Lower leg skin (tissue), 4 donors: ENCODE measurements around the gene SNAPC1. TPM values are rescaled to one million over a fixed set of nuclear protein-coding genes. Genes with fewer than 3 reads are reported as not detected.

Source experiments
- DNase-seq, 2 donors: peaks; one replicate each; pipeline ENCODE4 v3.0.0-alpha.2; 2019; ENCODE audit warnings: low spot score in 2 of 2
- H3K4me3 ChIP-seq: fragments of 200-600 bp; sonication (generic); 2 replicates; pipeline ENCODE4 v1.5.1; 2017; ENCODE audit warnings: mild to moderate bottlenecking, low read depth; ENCODE audit not compliant: poor library complexity, severe bottlenecking
- CTCF ChIP-seq, 3 donors: fragments of 450-650 bp; IDR thresholded peaks; one replicate each; pipeline ENCODE4 v1.5.1; 2016; ENCODE audit warnings: antibody characterized with exemption in 3 of 3, mild to moderate bottlenecking in 3 of 3, moderate library complexity in 2 of 3
- POLR2A ChIP-seq, 2 donors: fragments of 450-650 bp; IDR thresholded peaks; one replicate each; pipeline ENCODE4 v1.6.1; 2016 to 2017; ENCODE audit warnings: antibody characterized with exemption in 2 of 2, mild to moderate bottlenecking in 1 of 2, moderate library complexity in 1 of 2
- WGBS, 2 donors: methylation state at CpG; one replicate each; pipeline ENCODE4 v1.1.5; 2018; 5-methylcytosine and 5-hydroxymethylcytosine counted together
- intact Hi-C: fragments of 100-400 bp; cut with DNase I; formaldehyde crosslinking; loops from one replicate; pipeline ENCODE4 v1.15.0; 2023; ENCODE audit warnings: low total_unique reads
- total RNA-seq, 4 donors: library from RNA; depleted of rRNA; stranded (reverse); fragments of >200 nt; gene quantifications; one replicate each; pipeline ENCODE4 v1.1.0, GENCODE V29; 2016

The SNAPC1 gene
- total RNA-seq, 4 donors from 2014 or later, result 7.1 to 8.7 (median 8.0) TPM

- TF ChIP-seq POLR2A (IDR thresholded peaks at IDR 0.05), result no peak
- TF ChIP-seq CTCF (IDR thresholded peaks at IDR 0.05), result no peak
- DNase-seq, result no peak
- H3K4me3 ChIP-seq, result no peak overlapping the region
- intact Hi-C loops, result no loop called here
Measured at GRCh38 chr14:61746881-61747280, 15.3 kb upstream of the SNAPC1 start.

- H3K4me3 ChIP-seq, result no peak overlapping the region
- 88 to 89% methylated on average over 3 of the region's 3 CpGs for WGBS, 2 donors
- TF ChIP-seq POLR2A (IDR thresholded peaks at IDR 0.05) (no peak), CTCF (IDR thresholded peaks at IDR 0.05) (no peak)
- no peak for DNase-seq
- intact Hi-C loops, result no loop called here
Measured at GRCh38 chr14:61747342-61747741, 14.9 kb upstream of the SNAPC1 start.

GRCh38 chr14:61749264-61749663 lies 13.0 kb upstream of the SNAPC1 start:
- 62 to 73% methylated on average over 3 of the region's 3 CpGs for WGBS, 2 donors
- TF ChIP-seq CTCF (IDR thresholded peaks at IDR 0.05) (no peak), POLR2A (IDR thresholded peaks at IDR 0.05) (no peak)
- H3K4me3 ChIP-seq, result no peak overlapping the region
- intact Hi-C loops, result no loop called here
- no peak for DNase-seq

GRCh38 chr14:61749867-61750266 lies 12.4 kb upstream of the SNAPC1 start:
- H3K4me3 ChIP-seq, result no peak overlapping the region
- no peak for DNase-seq

GRCh38 chr14:61750708-61751474 lies 11.3 kb upstream of the SNAPC1 start:
- H3K4me3 ChIP-seq, result peak overlapping the region; percentile 58
- intact Hi-C loops, result no loop called here
- TF ChIP-seq CTCF (IDR thresholded peaks at IDR 0.05) (no peak), POLR2A (IDR thresholded peaks at IDR 0.05) (peak in 1 of 2 donors; percentile 61)
- 2 to 4% methylated on average over 35 to 51 of the region's 54 CpGs for WGBS, 2 donors
- peak; percentile 83 to 97 for DNase-seq

More at GRCh38 chr14:61749867-61750266, 12.4 kb upstream of the SNAPC1 start:
- 79 to 87% methylated on average over 3 of the region's 3 CpGs for WGBS, 2 donors
- intact Hi-C loops, result no loop called here
- TF ChIP-seq CTCF (IDR thresholded peaks at IDR 0.05) (no peak), POLR2A (IDR thresholded peaks at IDR 0.05) (no peak)
